ENCODE results near the gene EIPR1. TPM values are rescaled to one million over a fixed set of nuclear protein-coding genes. Genes with fewer than 3 reads are reported as not detected.

EIPR1 gene
- total RNA-seq, 1 experiment from 2014 or later = 27.8 TPM

- Histone ChIP-seq H2BK120ac (ENCODE audit: low read depth, low read length, poor library complexity, severe bottlenecking) (no peak overlapping the region), H3K9ac (ENCODE audit: extremely low read depth, insufficient read length, low read length) (no peak overlapping the region), H2BK15ac (ENCODE audit: low read depth, low read length) (no peak overlapping the region), H2AK5ac (ENCODE audit: insufficient read length, low read length) (no peak overlapping the region), H3K23me2 (ENCODE audit: insufficient read length, low read depth, low read length, poor library complexity, severe bottlenecking) (no peaks in the 10 kb centered on the region), H3K27ac (ENCODE audit: insufficient read length, low read depth, low read length) (no peak overlapping the region), H3K79me2 (ENCODE audit: insufficient read depth, low read length) (no peaks in the 10 kb centered on the region), H3T11ph (ENCODE audit: low read length) (no peak overlapping the region), H3K9me3 (ENCODE audit: control insufficient read depth, low read depth, low read length) (no peaks in the 10 kb centered on the region), H3K4me2 (ENCODE audit: insufficient read depth, insufficient read length, low read length) (no peak overlapping the region), H3K4me1 (ENCODE audit: insufficient read depth, low read length) (no peaks in the 10 kb centered on the region; the same call in 1 of the 2 replicates), H4K91ac (ENCODE audit: insufficient read length, low read depth, low read length) (no peak overlapping the region), H4K5ac (ENCODE audit: insufficient read length, low read depth, low read length) (no peak overlapping the region), H3K79me1 (ENCODE audit: insufficient read depth, low read depth, low read length, poor library complexity, severe bottlenecking) (no peaks in the 10 kb centered on the region), H2BK12ac (ENCODE audit: insufficient read length, low read depth, low read length) (no peak overlapping the region), H3K18ac (ENCODE audit: insufficient read length, low read depth, low read length) (no peak overlapping the region), H2BK20ac (ENCODE audit: low read depth, low read length, poor library complexity, severe bottlenecking) (no peak overlapping the region), H2AFZ (ENCODE audit: low read length) (no peak overlapping the region), H2BK5ac (ENCODE audit: insufficient read length, low read length) (no peak overlapping the region), H4K20me1 (ENCODE audit: control insufficient read depth, insufficient read depth, insufficient read length) (no peaks in the 10 kb centered on the region), H3K23ac (ENCODE audit: insufficient read length, low read depth, low read length) (no peak overlapping the region), H4K8ac (replicated peaks; ENCODE audit: insufficient read length, low read depth, low read length) (no peak overlapping the region), H3K14ac (ENCODE audit: insufficient read depth, low read length) (no peak overlapping the region), H3K56ac (ENCODE audit: insufficient read length, low read depth, low read length) (no peak overlapping the region), H3K4ac (ENCODE audit: low read depth, low read length) (no peak overlapping the region), H3K27me3 (ENCODE audit: insufficient read depth, low read length) (no peaks in the 10 kb centered on the region)
- TF ChIP-seq CTCF (conservative IDR thresholded peaks at IDR 0.05) = no peak
- peak; percentile 47 for DNase-seq
- no peaks in the 10 kb centered on the region for H3K9me3 Mint-ChIP-seq
- H3K27ac Mint-ChIP-seq = peak overlapping the region; percentile 12 to 81 (median 53); a peak in 5 of 7 replicates
- no CpG with 5 or more reads among the region's 20 CpGs for WGBS (ENCODE audit: extremely low coverage, insufficient read length, low lambda C conversion rate)
- peaks cover 0 to 8% (median 7%) of the 10 kb centered on the region in 3 experiments; a peak in 4 of 7 replicates for H3K36me3 Mint-ChIP-seq (ENCODE audit: insufficient read depth in 1 of 3, low read depth in 3 of 3)
- H3K4me3 Mint-ChIP-seq = peak overlapping the region in 1 of 2 experiments; percentile 70; a peak in 3 of 5 replicates
- peaks cover 24 to 28% of the 10 kb centered on the region in 2 experiments for H3K4me1 Mint-ChIP-seq
- peaks cover 5% of the 10 kb centered on the region for H3K27me3 Mint-ChIP-seq (ENCODE audit: low read depth)
Observed at GRCh38 chr2:3265981-3266924, 111.4 kb downstream of the EIPR1 start.
